Astrocyte (in vitro differentiated cells and primary cell): ENCODE measurements around the gene GREM2. TPM values are rescaled to one million over a fixed set of nuclear protein-coding genes. Genes with fewer than 3 reads are reported as not detected.

ENCODE experiments used
- DNase-seq: peaks from one replicate; pipeline ENCODE4 v3.0.0-alpha.2; 2010; ENCODE audit warnings: low read depth
- FAIRE-seq: peaks from 2 replicates; lab custom pipeline; 2011; peaks lifted over from hg19 to GRCh38; lab: Jason Lieb, UNC
- H2AFZ ChIP-seq: 2 replicates; pipeline ENCODE4 v1.6.0; 2012; ENCODE audit warnings: low read depth, low read length, inconsistent platforms
- H3K27ac ChIP-seq: 2 replicates; pipeline ENCODE4 v1.5.1; 2011; ENCODE audit warnings: low read depth, low read length, inconsistent platforms
- H3K27me3 ChIP-seq: 2 replicates; pipeline ENCODE4 v1.6.0; 2011; ENCODE audit warnings: low read length, inconsistent platforms; ENCODE audit not compliant: insufficient read depth
- H3K36me3 ChIP-seq: 2 replicates; pipeline ENCODE4 v1.5.1; 2011; ENCODE audit warnings: low read length, inconsistent platforms; ENCODE audit not compliant: insufficient read depth
- H3K4me1 ChIP-seq: 2 replicates; pipeline ENCODE4 v1.5.1; 2011; ENCODE audit warnings: low read length, inconsistent platforms; ENCODE audit not compliant: insufficient read depth
- H3K4me2 ChIP-seq: 2 replicates; pipeline ENCODE4 v1.6.0; 2012; ENCODE audit warnings: low read length, inconsistent platforms
- H3K4me3 ChIP-seq: 2 replicates; pipeline ENCODE4 v1.5.1; 2011; ENCODE audit warnings: low read depth, mild to moderate bottlenecking, low read length, inconsistent platforms; ENCODE audit not compliant: insufficient read depth
- H3K79me2 ChIP-seq: 2 replicates; pipeline ENCODE4 v1.6.0; 2012; ENCODE audit warnings: mild to moderate bottlenecking, low read length, inconsistent platforms; ENCODE audit not compliant: insufficient read depth
- H3K9ac ChIP-seq: 2 replicates; pipeline ENCODE4 v1.6.0; 2012; ENCODE audit warnings: mild to moderate bottlenecking, low read length, inconsistent platforms
- H3K9me3 ChIP-seq: 2 replicates; pipeline ENCODE4 v1.5.1; 2012; ENCODE audit warnings: low read depth, mild to moderate bottlenecking, low read length, inconsistent platforms; ENCODE audit not compliant: insufficient read depth
- H4K20me1 ChIP-seq: 2 replicates; pipeline ENCODE4 v1.6.0; 2012; ENCODE audit warnings: low read length, inconsistent platforms; ENCODE audit not compliant: insufficient read depth
- H3K27ac Mint-ChIP-seq: one replicate; pipeline ENCODE4 v1.8.0; 2021; ENCODE audit warnings: mild to moderate bottlenecking, mixed read lengths; ENCODE audit not compliant: unreplicated experiment
- H3K27me3 Mint-ChIP-seq: one replicate; pipeline ENCODE4 v1.8.0; 2021; ENCODE audit warnings: low read depth, mixed read lengths; ENCODE audit not compliant: unreplicated experiment
- H3K36me3 Mint-ChIP-seq: one replicate; pipeline ENCODE4 v1.8.0; 2021; ENCODE audit warnings: low read depth, mixed read lengths; ENCODE audit not compliant: unreplicated experiment
- H3K4me1 Mint-ChIP-seq: one replicate; pipeline ENCODE4 v1.8.0; 2021; ENCODE audit warnings: low read depth, mixed read lengths; ENCODE audit not compliant: unreplicated experiment
- H3K4me3 Mint-ChIP-seq: one replicate; pipeline ENCODE4 v1.8.0; 2021; ENCODE audit warnings: mild to moderate bottlenecking, moderate library complexity, mixed read lengths; ENCODE audit not compliant: unreplicated experiment
- H3K9me3 Mint-ChIP-seq: one replicate; pipeline ENCODE4 v1.8.0; 2021; ENCODE audit warnings: mild to moderate bottlenecking, mixed read lengths; ENCODE audit not compliant: unreplicated experiment
- EZH2 ChIP-seq: IDR thresholded peaks from 2 replicates; pipeline ENCODE4 v1.6.1; 2012; ENCODE audit warnings: mild to moderate bottlenecking, low read length, inconsistent platforms; ENCODE audit not compliant: insufficient read depth
- total RNA-seq: library from RNA; stranded (reverse); gene quantifications from 2 replicates; pipeline ENCODE4 v1.2.1, GENCODE V29; 2021
- TF ChIP-seq, protein P1 (sequence below): IDR thresholded peaks from 2 replicates; pipeline ENCODE4 v1.5.1; 2011; ENCODE audit warnings: low read depth, mild to moderate bottlenecking, inconsistent platforms, low read length, moderate library complexity; ENCODE audit not compliant: insufficient read depth

The GREM2 gene
- total RNA-seq, 1 donor from 2014 or later: 0.14 TPM

GRCh38 chr1:240586006-240586405 lies 25.9 kb downstream of the GREM2 start:
- H3K27me3 Mint-ChIP-seq: peaks cover 2% of the 10 kb centered on the region
- no peak overlapping the region for H3K9ac ChIP-seq

GRCh38 chr1:240582953-240583352 lies 29.0 kb downstream of the GREM2 start:
- H3K4me3 Mint-ChIP-seq: no peak overlapping the region
- H3K4me1 Mint-ChIP-seq: peaks cover 4% of the 10 kb centered on the region
- no peaks in the 10 kb centered on the region for H3K27me3 ChIP-seq
- peaks cover 7% of the 10 kb centered on the region for H3K27me3 Mint-ChIP-seq
- H3K4me2 ChIP-seq: no peak overlapping the region
- no peaks in the 10 kb centered on the region for H3K36me3 ChIP-seq
- H3K36me3 Mint-ChIP-seq: no peaks in the 10 kb centered on the region
- H3K4me1 ChIP-seq: no peaks in the 10 kb centered on the region
- no peak for FAIRE-seq
- no peak overlapping the region for H3K27ac Mint-ChIP-seq
- H2AFZ ChIP-seq: no peak overlapping the region
- no peaks in the 10 kb centered on the region for H3K9me3 Mint-ChIP-seq
- no peak for DNase-seq
- H3K9ac ChIP-seq: no peak overlapping the region
- H3K27ac ChIP-seq: no peak overlapping the region
- H3K9me3 ChIP-seq: no peaks in the 10 kb centered on the region
- no peak overlapping the region for H3K4me3 ChIP-seq
- H3K79me2 ChIP-seq: no peaks in the 10 kb centered on the region
- H4K20me1 ChIP-seq: no peaks in the 10 kb centered on the region
- TF ChIP-seq EZH2: no peak

More at GRCh38 chr1:240586006-240586405, 25.9 kb downstream of the GREM2 start:
- Histone ChIP-seq H3K4me3 (no peak overlapping the region), H2AFZ (no peak overlapping the region), H3K4me1 (no peaks in the 10 kb centered on the region), H3K9me3 (no peaks in the 10 kb centered on the region), H3K79me2 (no peaks in the 10 kb centered on the region), H4K20me1 (no peaks in the 10 kb centered on the region), H3K4me2 (no peak overlapping the region), H3K27ac (no peak overlapping the region), H3K27me3 (no peaks in the 10 kb centered on the region), H3K36me3 (no peaks in the 10 kb centered on the region)
- Mint-ChIP-seq H3K4me3 (no peak overlapping the region), H3K4me1 (peaks cover 4% of the 10 kb centered on the region), H3K36me3 (no peaks in the 10 kb centered on the region), H3K27ac (no peak overlapping the region), H3K9me3 (no peaks in the 10 kb centered on the region)
- DNase-seq (no peak), FAIRE-seq (no peak)
- TF ChIP-seq, protein P1, sequence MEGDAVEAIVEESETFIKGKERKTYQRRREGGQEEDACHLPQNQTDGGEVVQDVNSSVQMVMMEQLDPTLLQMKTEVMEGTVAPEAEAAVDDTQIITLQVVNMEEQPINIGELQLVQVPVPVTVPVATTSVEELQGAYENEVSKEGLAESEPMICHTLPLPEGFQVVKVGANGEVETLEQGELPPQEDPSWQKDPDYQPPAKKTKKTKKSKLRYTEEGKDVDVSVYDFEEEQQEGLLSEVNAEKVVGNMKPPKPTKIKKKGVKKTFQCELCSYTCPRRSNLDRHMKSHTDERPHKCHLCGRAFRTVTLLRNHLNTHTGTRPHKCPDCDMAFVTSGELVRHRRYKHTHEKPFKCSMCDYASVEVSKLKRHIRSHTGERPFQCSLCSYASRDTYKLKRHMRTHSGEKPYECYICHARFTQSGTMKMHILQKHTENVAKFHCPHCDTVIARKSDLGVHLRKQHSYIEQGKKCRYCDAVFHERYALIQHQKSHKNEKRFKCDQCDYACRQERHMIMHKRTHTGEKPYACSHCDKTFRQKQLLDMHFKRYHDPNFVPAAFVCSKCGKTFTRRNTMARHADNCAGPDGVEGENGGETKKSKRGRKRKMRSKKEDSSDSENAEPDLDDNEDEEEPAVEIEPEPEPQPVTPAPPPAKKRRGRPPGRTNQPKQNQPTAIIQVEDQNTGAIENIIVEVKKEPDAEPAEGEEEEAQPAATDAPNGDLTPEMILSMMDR: no peak
- TF ChIP-seq EZH2: no peak

DNA sequence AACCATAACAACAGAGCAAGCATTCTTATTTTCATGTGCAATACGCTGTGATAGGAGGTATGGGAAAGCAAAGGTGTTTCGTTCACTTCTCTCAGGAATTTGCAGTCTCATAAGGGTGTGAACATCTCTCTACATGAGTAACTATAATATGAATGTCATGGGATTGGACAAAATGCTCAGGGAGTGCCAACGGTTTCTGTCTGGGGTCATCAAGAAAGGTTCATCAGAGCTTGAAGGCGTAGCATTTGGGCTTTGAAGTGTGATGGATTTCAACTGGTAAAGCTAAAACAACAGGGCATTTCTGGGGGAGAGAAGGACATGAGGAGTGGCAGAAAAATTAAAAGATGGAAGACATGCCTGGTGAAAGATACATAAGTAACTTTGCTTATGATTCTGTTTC lies 32.4 kb downstream of the GREM2 start:
- Mint-ChIP-seq H3K4me1 (peaks cover 4% of the 10 kb centered on the region), H3K27ac (no peak overlapping the region), H3K9me3 (no peaks in the 10 kb centered on the region), H3K4me3 (no peak overlapping the region), H3K27me3 (peaks cover 5% of the 10 kb centered on the region), H3K36me3 (no peaks in the 10 kb centered on the region)
- no peaks in the 10 kb centered on the region for H3K79me2 ChIP-seq
- H3K9me3 ChIP-seq: no peaks in the 10 kb centered on the region
- H3K36me3 ChIP-seq: no peaks in the 10 kb centered on the region
- no peak overlapping the region for H3K9ac ChIP-seq
- DNase-seq: no peak
- no peak overlapping the region for H3K4me2 ChIP-seq
- H3K27ac ChIP-seq: no peak overlapping the region
- no peaks in the 10 kb centered on the region for H3K27me3 ChIP-seq
- TF ChIP-seq EZH2: no peak
- TF ChIP-seq, protein P1: no peak
- no peak for FAIRE-seq
- H4K20me1 ChIP-seq: no peaks in the 10 kb centered on the region
- H3K4me3 ChIP-seq: no peak overlapping the region
- H2AFZ ChIP-seq: no peak overlapping the region
- H3K4me1 ChIP-seq: no peaks in the 10 kb centered on the region
